HG03139 (cell line): ENCODE measurements around the gene NINL.

ENCODE experiments used
- ATAC-seq: cut with Tn5 transposase; IDR thresholded peaks from one replicate; pipeline ENCODE4 v1.9.1; 2021; ENCODE audit not compliant: unreplicated experiment

NINL gene

DNA sequence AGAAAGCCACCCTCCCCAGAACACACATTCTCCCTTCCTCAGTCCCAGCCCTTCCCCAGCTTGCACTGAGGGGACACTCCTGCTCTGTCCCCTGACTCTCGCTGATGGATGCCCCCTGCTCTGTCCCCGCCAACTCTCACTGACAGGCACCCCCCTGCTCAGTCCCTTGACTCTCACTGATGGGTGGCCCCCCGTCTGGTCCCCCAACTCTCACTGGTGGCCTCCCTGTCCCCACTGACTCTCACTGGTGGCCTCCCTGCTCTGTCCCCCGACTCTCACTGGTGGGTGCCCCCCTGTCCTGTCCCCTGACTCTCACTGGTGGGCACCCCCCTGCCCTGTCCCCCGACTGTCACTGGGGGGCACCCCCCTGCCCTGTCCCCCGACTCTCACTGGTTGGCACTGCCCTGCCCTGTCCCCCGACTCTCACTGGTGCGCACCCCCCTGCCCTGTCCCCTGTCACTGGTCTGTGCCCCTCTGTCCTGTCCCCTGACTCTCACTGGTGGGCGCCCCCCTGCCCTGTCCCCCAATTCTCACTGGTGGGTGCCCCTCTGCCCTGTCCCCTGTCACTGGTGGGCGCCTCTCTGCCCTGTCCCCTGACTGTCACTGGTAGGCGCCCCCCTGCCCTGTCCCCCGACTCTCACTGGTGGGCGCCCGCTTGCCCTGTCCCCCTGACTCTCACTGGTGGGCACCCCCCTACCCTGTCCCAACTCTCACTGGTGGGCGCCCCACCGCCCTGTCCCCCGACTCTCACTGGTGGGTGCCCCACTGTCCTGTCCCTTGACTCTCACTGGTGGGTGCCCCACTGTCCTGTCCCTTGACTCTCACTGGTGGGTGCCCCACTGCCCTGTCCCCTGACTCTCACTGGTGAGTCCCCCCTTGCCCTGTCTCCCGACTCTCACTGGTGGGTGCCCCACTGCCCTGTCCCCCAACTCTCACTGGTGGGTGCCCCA lies 116.9 kb downstream of the NINL start:
- ATAC-seq, result no peak

DNA sequence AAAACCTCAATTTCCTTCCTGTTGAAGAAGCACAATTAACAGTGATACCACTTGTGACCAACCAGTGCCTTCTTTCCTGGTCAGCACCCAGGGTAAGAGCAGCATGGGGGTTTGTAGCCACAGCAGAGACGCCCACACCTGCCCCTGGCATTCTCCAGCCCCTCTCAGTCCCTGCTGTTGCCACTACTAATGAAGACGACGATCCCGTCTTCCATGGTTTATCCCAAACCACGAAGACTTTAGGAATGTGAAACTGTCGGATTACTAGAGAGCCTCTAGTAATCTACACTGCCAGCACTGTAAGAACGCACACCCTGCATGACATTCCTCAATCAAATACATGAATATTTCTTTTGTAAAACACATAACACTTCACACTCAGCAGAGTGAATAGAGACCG lies 117.9 kb downstream of the NINL start:
- no peak for ATAC-seq

DNA sequence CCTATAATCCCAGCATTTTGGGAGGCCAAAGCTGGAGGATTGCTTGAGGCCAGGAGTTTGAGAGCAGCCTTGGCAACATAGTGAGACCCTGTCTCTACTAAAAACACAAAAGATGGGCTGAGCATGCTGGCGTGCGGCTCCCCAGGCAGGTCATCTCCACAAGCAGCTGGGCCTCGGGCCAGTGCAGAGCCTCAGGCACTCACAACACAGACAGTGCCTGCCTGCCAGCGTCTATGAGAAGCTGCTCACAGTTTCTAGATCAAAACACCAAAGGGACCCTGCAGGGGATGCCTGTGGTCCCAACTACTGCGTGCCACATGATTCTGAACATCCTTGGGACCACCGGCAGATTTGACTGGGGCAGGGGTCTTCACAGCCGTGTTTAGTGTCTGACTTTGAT lies 118.5 kb downstream of the NINL start:
- ATAC-seq, result no peak

DNA sequence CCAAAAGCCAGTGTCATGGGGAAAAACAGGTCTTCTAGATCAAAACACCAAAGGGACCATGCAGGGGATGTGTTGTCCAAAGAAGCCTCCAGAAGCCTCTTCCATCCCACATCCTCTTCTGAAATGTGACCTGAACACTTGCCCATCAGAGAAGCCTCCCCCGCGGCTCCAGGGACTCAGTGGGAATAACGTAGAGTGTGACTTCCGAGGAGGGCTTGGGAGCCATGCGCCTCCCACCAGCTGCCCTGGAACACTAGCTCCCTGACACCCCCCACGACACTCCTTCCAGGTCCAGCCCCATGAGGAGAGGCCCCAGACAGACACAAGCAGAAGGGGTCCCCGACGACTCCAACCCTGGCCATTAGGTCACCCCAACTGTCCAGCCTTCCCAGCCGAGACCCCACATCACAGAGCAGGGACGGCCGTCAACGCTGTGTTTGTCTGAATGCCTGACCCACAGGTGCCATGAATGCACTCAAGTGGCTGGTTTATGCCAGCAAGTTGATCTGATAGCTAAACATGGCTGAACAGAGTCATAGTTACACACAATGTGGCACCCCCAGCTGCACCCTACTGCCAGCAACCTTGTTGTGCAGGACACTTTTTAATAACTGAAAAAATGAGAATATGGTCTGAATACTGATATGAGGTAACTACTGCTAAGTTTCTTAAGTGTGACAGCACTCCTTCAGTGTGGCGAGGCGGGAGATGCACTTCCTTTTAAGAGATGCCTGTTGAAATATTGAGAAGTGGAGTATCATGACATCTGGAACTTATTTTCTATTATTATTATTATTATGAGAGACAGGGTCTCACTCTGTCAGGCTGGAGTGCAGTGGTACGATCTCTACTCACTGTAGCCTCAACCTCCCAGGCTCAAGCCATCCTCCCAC lies 119.8 kb downstream of the NINL start:
- no peak for ATAC-seq

DNA sequence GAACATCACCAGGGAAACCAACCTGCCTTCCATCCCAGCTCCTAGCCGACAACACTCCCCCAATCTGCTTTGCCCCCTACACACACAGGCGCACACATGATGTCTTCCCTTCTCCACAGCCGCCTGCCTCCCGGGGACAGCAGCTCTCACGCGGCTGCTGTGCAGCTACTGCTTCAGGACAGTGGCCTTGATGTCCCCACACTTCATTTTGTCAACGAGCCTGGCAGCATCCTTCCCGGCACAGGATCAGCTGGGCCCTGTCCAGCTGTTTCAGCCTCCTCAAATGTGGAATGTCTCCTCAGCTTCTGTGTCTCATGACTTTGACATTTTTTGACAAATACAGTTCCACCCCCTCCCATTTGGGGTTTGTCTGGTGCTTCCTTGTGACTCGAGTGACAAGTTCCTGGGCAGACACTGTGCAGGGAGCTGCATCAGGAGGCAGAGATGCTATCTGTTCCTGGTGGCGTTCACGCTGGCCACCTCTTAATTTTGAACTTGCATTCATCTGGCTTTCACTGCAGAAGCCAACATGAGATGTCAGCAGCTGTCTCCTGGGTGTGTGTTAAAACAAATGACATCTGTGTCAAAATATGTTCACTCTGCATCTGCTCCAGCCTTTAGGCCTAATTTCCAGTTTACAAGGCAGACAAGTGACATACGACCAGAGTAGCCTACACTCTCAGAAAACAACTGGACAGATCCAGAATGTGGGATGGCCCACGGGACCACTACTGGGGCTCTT lies 120.7 kb downstream of the NINL start:
- ATAC-seq, result no peak

DNA sequence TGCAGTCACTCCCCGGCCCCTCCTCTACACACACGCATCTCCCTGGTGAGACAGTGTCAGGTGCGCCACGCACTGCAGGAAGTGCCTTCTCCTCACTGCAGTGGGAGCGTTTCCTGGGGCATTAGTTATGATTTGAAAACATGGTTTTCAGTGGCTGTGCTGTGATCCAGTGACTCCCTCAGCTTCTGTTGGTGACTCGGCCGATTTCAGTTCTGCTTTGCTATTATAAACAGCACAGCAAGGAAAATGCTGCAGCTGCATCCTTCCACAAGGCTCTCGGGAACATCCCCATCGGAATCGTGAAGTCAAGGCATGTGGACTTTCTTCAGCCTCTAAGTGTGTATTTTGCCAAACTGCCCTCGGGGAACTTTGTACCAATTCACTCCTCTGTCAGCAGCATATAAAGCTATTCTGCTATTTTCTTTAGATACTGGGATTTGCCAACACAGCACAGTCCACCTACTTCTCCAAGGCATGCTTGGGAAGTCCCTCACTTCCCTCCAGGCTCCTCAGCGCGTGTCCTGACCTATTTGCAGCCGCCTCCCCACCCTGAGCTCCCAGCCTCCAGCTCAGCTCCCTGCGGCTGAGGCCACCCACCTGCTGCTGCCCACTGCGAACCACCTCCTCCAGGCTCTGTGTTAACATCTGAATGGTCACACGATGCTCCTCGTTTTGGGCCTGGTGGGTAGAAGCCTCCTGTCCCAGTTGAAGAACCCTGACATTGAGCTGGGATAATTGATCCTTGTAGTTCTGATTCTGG lies 123.4 kb downstream of the NINL start:
- no peak for ATAC-seq

DNA sequence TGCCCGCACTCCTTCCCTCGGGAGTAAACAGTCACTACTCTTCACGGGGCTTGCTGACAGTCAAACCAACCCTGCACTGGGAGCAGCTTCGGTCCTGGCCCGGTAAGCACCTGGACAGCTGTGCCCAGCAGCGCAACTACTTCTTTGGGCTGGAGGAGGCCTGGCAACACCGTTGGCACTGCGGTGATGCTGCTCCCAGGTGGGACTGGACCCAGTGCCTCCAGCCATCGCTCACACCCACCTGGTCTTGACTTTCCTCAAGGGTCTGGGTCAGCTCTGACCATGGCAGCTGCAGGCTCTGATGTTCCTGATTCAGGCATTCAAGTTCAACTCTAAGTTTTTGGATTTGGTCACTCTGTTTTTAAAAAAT lies 124.1 kb downstream of the NINL start:
- ATAC-seq, result no peak

DNA sequence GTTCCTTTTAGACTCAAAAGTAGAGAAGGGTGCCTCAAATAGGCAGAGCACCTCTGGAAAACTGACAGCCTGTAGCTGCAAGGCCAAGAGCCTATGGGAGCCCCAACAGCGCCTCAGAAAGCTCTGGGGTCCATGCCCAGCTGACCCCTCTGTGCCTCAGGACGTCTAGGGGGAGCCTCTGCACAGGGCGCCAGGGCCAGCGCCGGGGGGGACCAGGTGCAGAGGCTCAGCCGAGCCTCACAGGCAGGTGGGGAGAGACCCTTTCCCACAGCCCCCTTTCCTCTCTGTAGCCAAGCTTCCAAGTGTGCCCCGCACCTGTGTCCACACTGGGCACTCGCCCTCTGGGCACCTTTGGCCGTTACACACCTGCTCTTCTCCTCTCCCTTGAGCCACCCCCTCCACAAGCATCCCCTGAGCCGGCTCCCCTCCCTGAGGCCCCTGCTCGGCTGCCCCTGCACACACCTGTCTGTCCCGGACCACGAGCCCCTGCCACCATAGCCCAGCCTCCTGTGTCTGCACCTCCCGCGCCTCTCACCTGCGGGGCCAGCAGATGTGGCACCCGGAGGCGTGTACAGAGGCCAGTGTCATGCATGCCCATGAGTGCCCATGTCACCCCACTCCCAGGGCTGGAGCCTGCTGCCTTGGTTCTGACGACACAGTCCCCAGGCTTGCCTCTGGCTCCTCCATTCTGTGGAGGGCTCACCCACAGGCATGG lies 124.6 kb downstream of the NINL start:
- no peak for ATAC-seq

DNA sequence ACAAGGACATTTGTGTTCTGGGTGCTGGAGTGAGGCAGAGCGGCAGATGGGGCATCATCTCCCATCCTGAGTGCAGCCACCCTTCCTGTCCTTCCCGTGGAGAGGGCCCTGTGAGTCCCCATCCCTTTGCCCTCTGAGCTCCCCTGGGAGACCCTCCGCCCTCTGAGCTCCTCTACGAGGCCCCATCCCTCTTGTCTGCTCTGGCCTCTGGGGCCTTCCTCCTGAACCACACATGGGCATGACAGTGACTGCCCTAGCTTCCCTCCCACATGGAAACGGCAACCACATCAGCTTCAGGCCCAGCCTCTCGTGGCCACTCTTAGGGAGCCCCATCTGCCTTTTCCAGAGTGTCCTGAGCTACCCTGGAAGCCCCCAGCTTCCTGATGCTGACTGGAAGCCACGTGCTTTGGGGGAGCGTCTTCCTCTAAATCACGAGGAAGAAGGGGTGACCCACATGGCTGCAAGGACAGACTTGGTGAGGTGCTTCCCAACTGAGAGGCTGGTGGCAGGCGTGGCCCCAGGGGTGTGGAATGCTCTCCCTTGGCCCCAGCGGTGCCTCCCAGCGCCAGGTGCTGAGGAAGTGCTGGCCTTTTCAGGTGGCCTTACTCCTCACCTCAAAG lies 125.3 kb downstream of the NINL start:
- no peak for ATAC-seq

DNA sequence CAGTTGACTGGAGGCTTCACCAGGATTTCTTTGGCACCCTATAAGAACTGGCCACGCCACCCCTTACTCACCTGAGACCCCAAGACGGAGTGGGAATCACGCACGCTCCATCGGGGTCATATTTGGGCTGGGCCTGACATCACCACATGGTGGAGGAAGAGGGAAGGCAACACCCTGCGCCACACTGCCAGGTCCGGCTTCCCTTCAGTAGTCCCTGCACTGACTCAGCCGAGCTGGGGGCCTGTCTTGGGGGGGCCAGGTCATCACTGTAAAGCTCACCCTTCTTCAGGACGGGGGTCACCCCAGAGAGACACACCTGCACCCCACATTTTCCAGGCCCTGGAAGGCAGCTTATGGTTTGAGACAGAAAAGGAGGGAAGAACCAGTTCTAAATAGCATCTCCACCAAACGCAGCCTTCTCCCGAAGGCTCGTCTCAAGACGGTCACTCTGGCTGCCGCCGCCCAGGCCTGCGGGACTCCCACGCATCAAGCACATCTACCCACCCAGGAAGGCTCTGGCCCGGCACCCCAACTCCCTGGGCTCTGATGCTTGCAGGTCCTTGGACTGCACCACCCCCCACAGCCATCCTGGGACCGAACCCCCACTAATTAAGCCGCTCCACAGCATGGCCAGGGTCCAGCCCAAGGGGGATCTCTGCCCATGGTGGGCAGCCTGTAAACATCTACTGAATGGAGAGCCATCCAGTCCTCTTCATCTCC lies 126.1 kb downstream of the NINL start:
- no peak for ATAC-seq

DNA sequence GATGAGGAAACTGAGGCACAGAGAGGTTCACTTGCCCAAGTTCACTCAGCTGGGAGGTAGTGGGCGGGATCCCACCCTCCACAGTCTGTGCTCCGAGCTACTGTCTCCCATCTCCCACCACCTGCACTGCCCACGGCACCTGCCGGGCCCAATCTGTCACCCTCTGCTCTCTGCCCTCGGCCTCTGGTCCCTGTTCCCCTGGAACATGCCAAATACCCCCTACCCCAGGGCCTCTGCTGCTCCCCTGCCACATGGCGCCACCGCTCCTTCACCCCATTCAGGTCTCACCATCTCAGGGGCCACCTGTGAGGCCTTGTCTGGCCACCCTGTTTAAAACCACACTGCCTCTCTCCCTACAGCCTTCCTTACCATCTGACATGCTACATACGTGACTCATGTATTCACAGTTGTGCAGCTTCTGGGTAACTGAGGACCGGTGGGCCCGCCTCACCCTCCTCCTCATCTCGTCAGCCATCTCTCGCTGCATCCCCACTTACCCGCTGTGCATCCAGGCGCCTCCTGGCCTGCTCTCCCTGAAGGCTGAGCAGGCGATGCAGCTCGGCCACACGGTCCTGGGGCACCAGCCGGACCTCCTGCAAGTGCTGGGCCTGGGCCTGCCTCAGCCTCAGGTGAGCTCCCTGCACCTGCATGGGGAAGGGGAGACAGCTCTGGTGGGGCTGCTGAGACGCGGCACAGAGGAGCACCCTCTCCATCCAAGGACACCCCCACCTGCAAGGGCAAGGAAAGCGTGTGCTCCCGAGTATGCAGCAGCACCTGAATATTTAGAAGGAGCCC lies 127.2 kb downstream of the NINL start:
- ATAC-seq, result no peak

DNA sequence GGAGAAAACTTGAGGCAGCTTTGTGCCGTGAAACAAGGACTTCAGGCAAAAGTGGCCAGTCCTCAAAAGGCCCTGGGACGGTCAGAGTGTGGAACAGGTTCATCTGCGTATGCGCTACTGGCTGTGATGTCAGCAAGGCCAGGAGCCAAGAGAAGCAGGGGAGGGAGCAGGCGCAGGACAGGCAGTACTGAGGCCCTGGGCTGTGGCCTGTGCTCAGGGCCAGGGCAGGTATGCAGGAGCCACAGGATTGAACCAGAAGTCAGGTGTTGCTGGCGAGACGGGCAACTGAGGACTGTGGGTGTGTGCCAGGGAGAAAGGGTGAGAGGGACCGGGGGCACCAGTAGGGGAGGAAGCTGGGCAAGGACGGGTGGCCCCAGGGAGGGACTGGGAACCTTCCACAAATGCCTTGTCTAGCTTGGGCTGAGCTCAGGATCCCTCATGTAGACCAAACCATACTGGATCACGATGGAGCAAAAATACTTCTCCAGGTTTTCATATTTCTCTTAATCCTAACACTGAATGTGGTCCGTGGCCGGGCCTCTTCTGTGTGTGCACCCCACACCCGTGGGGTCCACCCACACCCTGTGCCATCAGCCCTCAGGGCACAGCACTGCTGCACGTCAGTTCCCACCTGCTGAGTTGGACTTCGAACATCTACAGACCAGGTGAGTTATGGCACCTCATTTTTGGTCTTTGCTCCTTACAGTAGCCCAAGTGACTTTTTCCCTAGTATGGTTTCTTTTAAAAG lies 131.0 kb downstream of the NINL start:
- ATAC-seq, result no peak

DNA sequence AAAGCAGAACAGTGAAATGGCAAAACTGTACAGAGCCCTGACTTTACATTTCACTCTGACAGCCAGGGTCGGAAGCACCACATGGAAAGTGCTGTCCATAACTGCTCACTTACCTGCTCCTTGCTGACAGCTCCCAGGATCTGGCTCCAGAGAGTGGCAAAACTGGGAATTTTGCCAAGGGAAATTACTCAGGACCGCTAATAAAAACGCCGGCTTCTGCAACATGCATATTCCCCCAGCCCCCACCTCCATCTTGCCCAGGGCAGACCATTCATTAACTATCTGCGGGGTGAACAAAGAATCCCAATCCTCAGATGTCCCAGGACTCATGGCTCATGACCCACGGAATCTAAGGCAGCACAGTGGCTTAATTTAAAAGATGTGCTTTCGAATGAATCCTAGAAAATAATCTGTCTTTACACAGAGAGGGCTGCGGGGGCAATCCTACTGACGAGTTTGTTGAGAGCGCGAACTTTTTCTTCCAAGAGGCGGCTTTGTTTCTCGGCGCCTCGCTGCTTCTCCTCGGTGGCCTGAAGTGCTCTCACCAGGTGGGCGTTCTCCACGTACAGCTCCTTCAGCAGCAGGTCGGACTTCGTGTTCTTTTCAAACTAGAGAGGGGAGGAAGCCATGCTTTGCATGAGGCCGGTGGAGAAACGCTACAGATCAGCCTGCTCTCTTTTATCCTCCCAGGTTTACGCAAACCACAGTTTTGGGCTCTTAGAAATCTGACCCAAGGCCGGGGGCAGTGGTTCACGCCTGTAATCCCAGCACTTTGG lies 132.1 kb downstream of the NINL start:
- ATAC-seq, result no peak

DNA sequence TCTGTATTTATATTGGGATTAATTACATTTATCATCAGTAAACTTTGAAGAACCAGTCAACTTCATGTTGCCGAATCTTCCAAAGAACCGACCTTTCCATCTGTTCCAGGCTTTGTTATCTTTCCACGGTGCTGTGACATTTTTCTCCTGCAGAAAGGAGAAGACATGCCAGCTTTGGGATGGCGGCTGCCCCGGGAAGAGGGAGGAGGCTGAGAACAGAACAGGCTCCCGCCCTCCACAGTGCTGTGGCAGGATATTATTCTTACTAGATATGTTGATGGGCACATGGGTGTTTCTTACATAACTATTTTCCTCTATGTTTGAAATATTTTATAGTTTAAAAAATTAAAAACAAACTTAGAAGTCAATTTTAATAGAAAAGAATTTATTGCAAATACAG lies 133.0 kb downstream of the NINL start:
- no peak for ATAC-seq

DNA sequence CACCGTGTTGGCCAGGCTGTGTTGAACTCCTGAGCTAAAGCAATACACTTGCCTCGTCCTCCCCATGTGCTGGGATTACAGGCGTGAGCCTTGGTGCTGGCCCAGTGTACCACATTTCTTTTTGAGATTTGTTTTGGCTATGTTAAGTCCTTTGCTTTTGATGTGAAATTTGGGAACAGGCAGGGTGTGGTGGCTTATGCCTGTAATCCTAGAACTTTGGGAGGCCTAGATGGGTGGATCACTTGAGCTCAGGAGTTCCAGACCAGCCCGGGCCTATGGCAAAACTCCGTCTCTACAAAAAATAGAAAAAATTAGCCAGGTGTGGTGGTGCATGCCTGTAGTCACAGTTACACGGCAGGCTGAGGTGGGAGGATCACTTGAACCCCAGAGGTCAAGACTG lies 137.7 kb downstream of the NINL start:
- no peak for ATAC-seq

DNA sequence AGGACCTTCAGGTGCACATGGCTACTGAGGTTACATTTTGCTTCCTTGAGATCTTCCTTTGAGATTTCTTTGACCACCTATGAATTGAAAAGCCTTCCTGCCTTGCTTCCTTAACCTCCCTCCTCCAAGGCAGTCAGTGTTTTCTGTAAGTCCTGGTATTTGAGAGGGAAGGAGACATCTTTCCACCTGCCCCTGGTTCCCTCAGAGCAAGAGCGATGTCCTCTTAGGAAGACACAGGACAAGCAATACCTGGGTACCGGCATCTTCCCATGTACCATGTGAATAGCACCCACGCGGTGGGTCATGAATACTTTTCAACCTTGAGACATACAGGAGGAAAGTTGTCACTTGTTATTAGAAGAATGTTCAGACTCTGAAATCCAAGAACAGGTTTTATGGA lies 140.8 kb downstream of the NINL start:
- no peak for ATAC-seq

DNA sequence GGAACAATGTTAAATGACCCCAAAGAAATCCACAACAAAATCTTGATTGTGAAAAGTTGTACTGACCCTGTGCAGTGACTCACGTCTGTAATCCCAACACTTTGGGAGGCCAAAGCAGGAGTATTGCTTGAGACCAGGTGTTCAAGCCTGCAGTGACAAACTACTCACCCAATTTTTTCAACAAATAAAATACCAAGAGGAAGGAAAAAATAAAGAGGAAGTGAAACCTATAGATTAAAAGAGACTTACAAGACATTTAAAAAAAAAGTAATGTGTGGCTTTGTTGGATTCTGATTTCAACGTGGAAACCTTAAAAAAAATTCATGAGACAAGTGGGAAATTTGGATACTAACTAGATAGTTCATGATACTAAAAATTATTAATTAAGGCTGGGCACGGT lies 146.0 kb downstream of the NINL start:
- no peak for ATAC-seq
